GM18909 (cell line): ENCODE data around the gene FSTL4.

ENCODE experiments used
- ATAC-seq: cut with Tn5 transposase; IDR thresholded peaks from one replicate; pipeline ENCODE4 v1.9.1; 2021; ENCODE audit warnings: mild to moderate bottlenecking; ENCODE audit not compliant: unreplicated experiment, poor library complexity

Gene FSTL4

GRCh38 chr5:133611357-133612248 lies 738 bp downstream of the FSTL4 start:
- no peak for ATAC-seq

GRCh38 chr5:133610489-133611356 lies 1.6 kb downstream of the FSTL4 start:
- ATAC-seq, result peak; percentile 55

- ATAC-seq, result no peak
Observed at GRCh38 chr5:133607451-133607850, 4.9 kb downstream of the FSTL4 start.

DNA sequence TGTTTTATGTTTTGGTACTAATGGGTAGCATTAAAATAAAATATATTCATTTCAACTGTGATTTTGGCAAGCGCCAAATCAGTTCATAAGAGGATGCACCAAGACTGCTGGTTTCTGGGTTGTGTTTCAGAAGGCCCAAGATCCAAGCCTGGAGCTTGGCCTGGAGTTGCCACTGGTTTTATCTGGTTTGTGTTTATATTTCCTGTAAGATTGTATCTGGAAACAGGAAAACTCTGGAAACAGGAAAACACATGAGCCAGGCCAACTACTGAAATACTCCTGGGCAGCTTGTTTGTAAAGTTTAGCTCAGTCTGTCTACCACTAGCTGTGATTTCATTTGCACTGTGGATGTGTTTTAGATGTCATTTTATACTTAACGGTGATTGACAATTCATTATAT lies 5.5 kb downstream of the FSTL4 start:
- no peak for ATAC-seq

DNA sequence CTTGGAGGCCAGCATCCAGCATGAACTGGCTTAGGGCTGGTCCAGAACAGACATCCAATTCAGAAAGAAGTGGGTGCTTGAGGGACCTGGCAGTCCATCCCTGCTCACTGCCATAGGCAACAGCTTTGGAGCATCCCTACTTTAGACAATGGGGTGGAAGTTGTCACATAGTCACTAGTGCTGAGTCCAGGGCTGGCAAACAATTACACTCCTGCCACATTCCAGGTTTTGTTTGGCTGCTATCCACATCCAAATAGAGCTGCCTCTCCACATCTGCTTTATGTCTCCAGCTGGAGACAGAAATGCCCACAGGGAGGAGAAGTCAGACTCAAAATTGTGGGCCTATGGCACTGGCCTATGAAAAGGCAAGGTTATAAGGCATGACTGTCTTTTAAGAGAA lies 7.0 kb downstream of the FSTL4 start:
- no peak for ATAC-seq

DNA sequence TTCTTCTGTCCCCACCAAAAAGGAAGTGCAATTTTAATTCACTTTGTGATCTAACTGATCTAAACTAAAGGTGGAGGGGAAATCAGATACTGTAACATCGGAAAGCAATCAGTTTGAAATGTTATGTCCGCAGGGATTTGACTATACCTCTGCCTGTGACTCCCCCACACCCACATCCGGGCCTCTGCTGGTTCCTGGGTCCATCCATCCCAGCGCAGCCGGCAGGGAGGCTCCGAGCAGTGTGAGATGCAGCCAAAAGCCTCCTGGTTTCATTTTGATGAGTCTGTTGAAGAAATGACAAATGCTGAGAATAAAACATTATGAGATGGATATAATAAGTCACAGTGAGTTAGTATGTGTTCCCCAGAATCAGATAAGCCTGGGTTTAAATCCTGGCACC lies 8.6 kb downstream of the FSTL4 start:
- ATAC-seq, result no peak

GRCh38 chr5:133602835-133603380 lies 9.4 kb downstream of the FSTL4 start:
- no peak for ATAC-seq

- no peak for ATAC-seq
Observed at GRCh38 chr5:133599600-133599999, 12.7 kb downstream of the FSTL4 start.

DNA sequence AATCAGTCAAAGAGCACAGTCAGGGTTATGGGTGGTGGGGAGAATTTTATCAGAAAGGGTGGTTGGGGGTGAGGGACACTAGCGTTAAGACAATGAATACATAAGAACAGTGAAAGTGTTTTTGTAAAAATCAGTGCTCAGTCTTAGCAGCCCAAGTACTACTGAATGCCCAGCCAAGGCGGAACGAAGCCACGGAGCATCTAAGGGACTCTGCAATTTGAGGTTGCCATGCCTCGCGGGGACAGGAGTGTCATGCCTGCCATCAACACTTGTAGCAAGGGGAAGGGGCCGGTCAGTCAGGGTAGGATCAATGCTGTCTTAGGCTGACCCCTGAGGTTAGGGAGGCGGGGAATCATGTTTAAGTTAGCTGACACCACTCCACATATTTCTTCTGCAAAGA lies 13.3 kb downstream of the FSTL4 start:
- no peak for ATAC-seq

GRCh38 chr5:133596049-133596448 lies 16.3 kb downstream of the FSTL4 start:
- ATAC-seq, result no peak

GRCh38 chr5:133595465-133595864 lies 16.9 kb downstream of the FSTL4 start:
- ATAC-seq, result no peak

- no peak for ATAC-seq
Observed at GRCh38 chr5:133589286-133589685, 23.1 kb downstream of the FSTL4 start.

- ATAC-seq, result no peak
Observed at GRCh38 chr5:133582971-133583370, 29.4 kb downstream of the FSTL4 start.

DNA sequence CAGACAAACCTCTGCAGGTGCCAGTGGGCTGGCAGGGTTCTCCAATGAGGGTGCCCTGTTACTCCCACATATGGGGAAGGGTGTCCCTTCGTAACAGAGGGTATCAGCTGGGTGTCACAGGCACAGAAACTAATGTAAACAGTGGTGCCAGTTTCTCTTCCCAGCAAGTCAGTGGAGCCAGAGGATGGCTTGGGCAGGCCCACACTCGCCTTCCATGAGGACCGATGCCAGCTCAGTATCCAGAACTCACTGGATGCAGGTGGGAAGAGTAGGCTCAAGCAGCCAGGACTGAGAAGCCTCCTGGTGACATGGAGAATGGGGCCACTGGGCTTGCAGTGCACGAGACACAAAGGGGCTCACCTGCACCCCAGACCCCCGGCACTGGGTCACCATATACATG lies 30.4 kb downstream of the FSTL4 start:
- no peak for ATAC-seq

DNA sequence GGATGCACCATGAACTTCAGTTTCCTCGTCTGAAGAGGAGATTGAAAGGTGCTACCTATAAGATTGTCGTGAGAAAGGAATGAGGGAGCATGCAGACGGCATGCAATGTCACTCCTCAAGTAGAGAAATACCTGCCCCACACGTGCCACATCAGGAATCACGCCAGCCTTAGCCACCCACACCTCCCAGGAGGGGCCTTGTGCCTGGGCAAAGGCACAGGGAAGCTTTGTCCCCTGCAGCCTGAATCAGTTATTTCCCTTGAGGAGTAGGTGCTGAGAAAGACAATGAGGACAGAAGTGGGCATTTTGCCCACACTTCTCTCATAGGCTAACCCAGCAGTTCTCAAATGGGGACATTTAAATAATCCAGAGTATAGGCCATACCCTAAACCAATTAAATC lies 31.0 kb downstream of the FSTL4 start:
- ATAC-seq, result no peak

- ATAC-seq, result no peak
Observed at GRCh38 chr5:133580618-133581017, 31.7 kb downstream of the FSTL4 start.

- ATAC-seq, result no peak
Observed at GRCh38 chr5:133579766-133580165, 32.6 kb downstream of the FSTL4 start.

DNA sequence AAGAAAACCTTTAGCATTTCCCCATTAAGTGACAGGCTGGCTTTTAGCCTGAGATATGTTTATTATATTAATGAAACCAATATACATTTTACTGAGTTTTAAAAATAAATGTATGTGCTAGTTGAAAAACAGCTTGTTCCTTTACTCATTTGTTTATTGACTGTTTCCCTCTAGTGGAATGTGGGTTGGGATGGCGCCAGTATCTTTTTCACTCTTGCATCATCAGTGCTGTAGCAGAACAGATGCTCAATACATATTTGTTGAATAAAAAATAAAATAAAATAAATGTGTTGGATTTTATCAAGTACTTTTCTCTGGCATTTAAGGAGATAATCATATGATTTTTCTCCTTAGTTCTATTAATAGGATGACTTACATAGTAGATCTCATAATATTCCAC lies 43.0 kb downstream of the FSTL4 start:
- ATAC-seq, result no peak

DNA sequence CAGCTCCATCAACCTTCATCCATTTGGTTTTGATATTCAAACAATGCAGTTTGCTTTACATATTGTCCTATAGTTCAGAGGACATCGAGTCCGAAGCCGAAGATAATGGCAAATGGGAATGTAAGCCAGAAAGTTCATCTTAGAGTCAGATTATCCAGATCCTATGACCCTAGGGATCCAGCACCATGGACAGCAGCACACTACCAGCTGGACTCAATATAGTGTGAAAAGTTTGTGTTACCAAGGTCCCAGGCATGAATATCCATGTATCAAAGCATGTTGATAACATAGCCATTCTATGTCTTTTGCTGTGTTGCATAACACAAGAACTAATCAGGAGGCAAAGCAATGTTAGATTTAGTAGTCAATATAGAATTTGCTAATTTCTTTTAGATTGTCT lies 46.3 kb downstream of the FSTL4 start:
- ATAC-seq, result no peak

GRCh38 chr5:133564921-133565565 lies 47.3 kb downstream of the FSTL4 start:
- no peak for ATAC-seq

DNA sequence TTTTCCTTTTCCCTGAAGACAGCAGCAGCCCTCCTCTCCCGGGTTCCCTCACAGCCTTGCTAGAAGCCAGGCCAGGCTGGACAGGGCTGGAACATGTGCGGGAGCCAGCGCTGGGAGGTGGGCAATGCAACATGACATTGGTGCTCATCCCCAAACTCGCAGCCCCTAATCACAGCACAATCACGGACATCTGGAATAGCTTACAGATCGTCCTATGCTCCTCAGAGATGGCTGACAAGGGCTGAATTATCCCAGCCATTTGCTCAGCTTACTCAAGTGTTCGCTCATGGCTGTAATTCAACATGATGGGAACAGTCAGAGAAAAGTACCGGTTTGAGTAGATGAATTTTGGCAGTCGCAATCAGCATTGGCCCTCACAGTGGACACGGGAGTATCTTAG lies 49.8 kb downstream of the FSTL4 start:
- no peak for ATAC-seq
